Activated T-helper 1 cell treated with anti-CD3 and anti-CD28 coated beads, Interleukin-12 subunit alpha, Interleukin-12 subunit beta, Interleukin-2, Interleukin-4 antibody, amounts not matched to agents 30 ng/mL and 10 ng/mL and 1 ng/mL, durations not matched to agents 14 hours and 24 hours and 36 hours (primary cell): ENCODE results near the gene PWP2. TPM values are rescaled to one million over a fixed set of nuclear protein-coding genes. Genes with fewer than 3 reads are reported as not detected.
"Not testable (repeated sequence)": the region's sequence is repeated elsewhere in the genome, so short reads cannot be mapped to it uniquely, and the experiment has no call there.

Experiments
- DNase-seq: peaks from one replicate; pipeline ENCODE4 v3.0.0; 2021; ENCODE audit warnings: low spot score
- H3K27ac Mint-ChIP-seq: one replicate; pipeline ENCODE4 v1.8.0; 2021; ENCODE audit warnings: mild to moderate bottlenecking, mixed read lengths
- H3K27me3 Mint-ChIP-seq: one replicate; pipeline ENCODE4 v1.8.0; 2022; ENCODE audit warnings: mild to moderate bottlenecking, moderate library complexity, mixed read lengths; ENCODE audit not compliant: insufficient read depth
- H3K36me3 Mint-ChIP-seq: one replicate; pipeline ENCODE4 v1.8.0; 2021; ENCODE audit warnings: low read depth, mixed read lengths
- H3K4me1 Mint-ChIP-seq: one replicate; pipeline ENCODE4 v1.8.0; 2021; ENCODE audit warnings: low read depth, mixed read lengths
- H3K4me3 Mint-ChIP-seq: one replicate; pipeline ENCODE4 v1.8.0; 2021; ENCODE audit warnings: mild to moderate bottlenecking, moderate library complexity, mixed read lengths
- H3K9me3 Mint-ChIP-seq: one replicate; pipeline ENCODE4 v1.8.0; 2021; ENCODE audit warnings: mixed read lengths
- intact Hi-C: fragments of 100-400 bp; cut with micrococcal nuclease; formaldehyde crosslinking; loops from one replicate; pipeline ENCODE4 v1.15.1; 2024
- total RNA-seq: library from RNA; stranded (reverse); gene quantifications from 2 replicates; pipeline ENCODE4 v1.2.3, GENCODE V29; 2022

PWP2 gene
- total RNA-seq, 1 donor from 2014 or later, result 15.1 TPM

- H3K36me3 Mint-ChIP-seq, intact Hi-C loops, H3K27ac Mint-ChIP-seq, DNase-seq, H3K4me3 Mint-ChIP-seq, H3K4me1 Mint-ChIP-seq, H3K27me3 Mint-ChIP-seq, H3K9me3 Mint-ChIP-seq: not testable (repeated sequence)
Measured at GRCh38 chr21:44122131-44122530, 14.9 kb downstream of the PWP2 start.

DNA sequence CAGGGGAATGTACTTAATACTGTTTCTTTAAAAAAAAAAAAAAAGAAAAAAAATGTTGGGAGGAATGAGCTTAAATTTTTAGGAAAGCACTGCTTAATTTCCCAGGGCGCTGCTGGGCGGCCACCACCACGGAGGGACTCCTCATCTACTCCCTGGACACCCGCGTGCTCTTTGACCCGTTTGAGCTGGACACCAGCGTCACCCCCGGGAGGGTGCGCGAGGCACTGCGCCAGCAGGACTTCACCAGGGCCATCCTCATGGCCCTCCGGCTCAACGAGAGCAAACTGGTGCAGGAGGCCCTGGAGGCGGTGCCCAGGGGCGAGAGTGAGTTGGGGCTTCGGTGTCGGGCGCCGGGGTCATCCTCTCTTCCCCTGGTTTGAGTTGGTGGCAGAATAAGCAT, 20.6 kb downstream of the PWP2 start:
- H3K27ac Mint-ChIP-seq, intact Hi-C loops, H3K27me3 Mint-ChIP-seq, H3K4me3 Mint-ChIP-seq, DNase-seq, H3K36me3 Mint-ChIP-seq, H3K4me1 Mint-ChIP-seq, H3K9me3 Mint-ChIP-seq: not testable (repeated sequence)

- H3K36me3 Mint-ChIP-seq, H3K9me3 Mint-ChIP-seq, H3K27me3 Mint-ChIP-seq, H3K27ac Mint-ChIP-seq, intact Hi-C loops, DNase-seq, H3K4me3 Mint-ChIP-seq, H3K4me1 Mint-ChIP-seq: not testable (repeated sequence)
Measured at GRCh38 chr21:44133715-44134057, 26.5 kb downstream of the PWP2 start.

DNA sequence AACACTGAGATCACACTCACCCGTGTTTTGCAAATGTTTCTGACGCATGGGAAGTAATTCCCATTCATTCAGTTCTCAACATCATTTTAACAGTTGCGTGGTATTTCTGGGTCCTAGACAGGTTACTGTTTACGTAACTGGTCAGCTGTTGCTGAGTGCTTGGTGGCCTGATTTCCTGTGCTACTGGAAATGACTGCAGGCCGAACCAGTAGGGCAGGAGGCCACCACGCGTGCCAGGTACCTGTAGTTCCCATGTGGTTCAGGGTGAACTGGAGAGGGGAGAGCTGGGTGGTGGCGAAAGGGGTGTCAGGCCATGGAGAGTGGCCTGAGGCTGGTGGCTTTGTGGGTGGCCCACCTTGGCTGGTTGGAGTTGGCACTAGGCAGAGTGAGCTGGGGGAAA, 27.5 kb downstream of the PWP2 start:
- H3K27ac Mint-ChIP-seq, H3K4me3 Mint-ChIP-seq, DNase-seq, intact Hi-C loops, H3K4me1 Mint-ChIP-seq, H3K36me3 Mint-ChIP-seq, H3K27me3 Mint-ChIP-seq, H3K9me3 Mint-ChIP-seq: not testable (repeated sequence)

- H3K9me3 Mint-ChIP-seq, DNase-seq, H3K27ac Mint-ChIP-seq, H3K4me3 Mint-ChIP-seq, intact Hi-C loops, H3K4me1 Mint-ChIP-seq, H3K36me3 Mint-ChIP-seq, H3K27me3 Mint-ChIP-seq: not testable (repeated sequence)
Measured at GRCh38 chr21:44138039-44138438, 30.8 kb downstream of the PWP2 start.

DNA sequence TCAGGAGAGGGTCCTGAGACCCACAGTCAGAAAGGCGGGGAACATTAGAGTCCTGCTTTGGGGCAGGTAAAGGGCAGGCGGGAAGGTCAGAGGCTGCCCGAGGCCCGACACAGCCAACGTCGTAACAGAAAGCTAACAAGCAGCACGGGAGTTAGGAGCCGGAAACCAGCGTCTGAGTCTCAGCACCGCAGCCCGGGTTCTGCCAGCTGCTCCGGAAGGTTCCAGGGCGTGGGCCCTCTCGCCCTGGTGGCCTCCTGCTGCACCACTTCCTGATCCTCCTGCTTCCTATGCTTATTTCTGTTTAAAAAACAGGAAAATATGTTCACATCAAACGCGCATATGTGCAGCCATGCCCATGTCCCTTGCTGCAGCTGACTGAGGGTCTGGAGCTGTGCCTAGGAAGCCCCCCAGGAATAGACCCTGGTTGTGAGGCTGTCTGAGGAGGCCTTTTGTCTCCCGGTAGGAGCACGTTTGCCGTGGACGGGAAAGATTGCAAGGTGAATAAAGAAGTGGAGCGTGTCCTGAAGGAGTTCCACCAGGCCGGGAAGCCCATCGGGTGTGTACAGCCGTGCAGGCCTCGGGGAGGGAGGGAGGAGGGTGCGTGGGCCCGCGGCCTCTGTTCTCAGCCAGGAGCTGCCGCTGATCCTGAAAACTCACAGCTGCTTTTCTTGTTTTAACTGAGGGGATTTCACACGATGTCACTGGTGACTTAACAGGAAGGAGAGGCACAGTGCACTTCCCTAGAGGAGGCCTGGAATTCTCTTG, 32.8 kb downstream of the PWP2 start:
- DNase-seq, H3K4me1 Mint-ChIP-seq, H3K9me3 Mint-ChIP-seq, H3K36me3 Mint-ChIP-seq, intact Hi-C loops, H3K27me3 Mint-ChIP-seq, H3K4me3 Mint-ChIP-seq, H3K27ac Mint-ChIP-seq: not testable (repeated sequence)

DNA sequence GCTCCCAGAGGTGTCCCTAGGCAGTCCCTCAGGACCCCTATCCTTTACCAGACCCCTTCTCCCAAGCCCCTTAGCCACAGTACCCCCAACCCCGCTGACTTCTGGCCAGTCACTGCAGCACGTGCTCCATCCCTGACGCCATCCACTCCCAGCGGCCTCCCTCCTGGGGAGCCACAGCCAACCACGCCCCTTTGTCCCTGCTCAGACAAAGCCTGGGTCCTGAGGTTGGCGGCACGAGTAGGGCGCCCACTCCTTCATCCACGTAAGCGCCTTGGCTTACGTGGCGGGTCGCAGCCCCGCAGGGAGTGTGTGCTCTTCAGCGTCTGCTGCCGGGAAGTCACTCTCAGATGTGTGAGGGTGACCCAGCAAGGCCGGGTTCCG, 33.3 kb downstream of the PWP2 start:
- H3K27ac Mint-ChIP-seq, H3K4me1 Mint-ChIP-seq, H3K36me3 Mint-ChIP-seq, intact Hi-C loops, DNase-seq, H3K4me3 Mint-ChIP-seq, H3K9me3 Mint-ChIP-seq, H3K27me3 Mint-ChIP-seq: not testable (repeated sequence)

DNA sequence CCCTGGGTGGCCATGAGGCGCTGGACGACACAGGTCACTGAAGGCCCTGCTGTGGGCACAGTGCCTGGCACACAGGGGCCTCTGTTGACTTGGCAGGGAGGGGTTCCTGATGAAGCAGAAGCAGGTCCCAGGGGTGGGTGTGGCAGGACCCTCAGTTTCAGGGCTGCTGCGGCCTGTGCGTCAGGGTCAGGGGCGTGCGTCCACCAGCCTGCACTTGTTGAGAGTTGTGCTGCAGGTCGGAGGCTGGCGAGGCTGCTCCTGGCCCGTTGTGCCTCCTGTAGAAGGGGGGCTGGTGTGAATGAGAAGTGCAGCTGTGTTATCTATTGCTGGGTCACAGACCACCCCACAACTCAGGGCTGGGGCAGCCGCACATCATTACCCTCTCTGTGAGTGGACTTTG, 35.3 kb downstream of the PWP2 start:
- intact Hi-C loops, H3K36me3 Mint-ChIP-seq, H3K4me1 Mint-ChIP-seq, H3K27ac Mint-ChIP-seq, H3K9me3 Mint-ChIP-seq, H3K4me3 Mint-ChIP-seq, DNase-seq, H3K27me3 Mint-ChIP-seq: not testable (repeated sequence)

DNA sequence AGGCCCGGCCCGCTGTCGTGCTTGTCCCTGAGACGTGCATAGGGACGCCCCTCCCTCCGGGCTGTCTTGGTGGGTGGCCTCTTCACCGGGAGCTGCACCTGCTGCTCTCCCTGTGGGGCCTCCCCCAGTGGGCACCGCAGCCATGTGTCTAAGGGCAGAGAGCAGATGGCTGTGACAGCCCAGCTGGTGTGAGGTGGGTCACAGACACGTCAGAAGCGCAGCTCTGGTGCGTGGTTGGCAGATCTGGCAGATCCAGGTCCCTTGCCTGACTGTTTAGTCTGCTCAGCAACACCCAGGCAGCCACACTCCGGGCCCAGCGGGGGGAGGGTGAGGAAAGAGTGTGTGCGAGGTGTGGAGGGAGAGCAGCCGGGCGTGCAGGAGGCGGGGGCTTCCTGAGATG, 36.2 kb downstream of the PWP2 start:
- H3K4me1 Mint-ChIP-seq, DNase-seq, intact Hi-C loops, H3K4me3 Mint-ChIP-seq, H3K9me3 Mint-ChIP-seq, H3K36me3 Mint-ChIP-seq, H3K27ac Mint-ChIP-seq, H3K27me3 Mint-ChIP-seq: not testable (repeated sequence)

- intact Hi-C loops, H3K36me3 Mint-ChIP-seq, H3K27me3 Mint-ChIP-seq, H3K9me3 Mint-ChIP-seq, H3K4me3 Mint-ChIP-seq, DNase-seq, H3K27ac Mint-ChIP-seq, H3K4me1 Mint-ChIP-seq: not testable (repeated sequence)
Measured at GRCh38 chr21:44143996-44144395, 36.8 kb downstream of the PWP2 start.

- H3K9me3 Mint-ChIP-seq, DNase-seq, H3K27me3 Mint-ChIP-seq, intact Hi-C loops, H3K4me1 Mint-ChIP-seq, H3K36me3 Mint-ChIP-seq, H3K4me3 Mint-ChIP-seq, H3K27ac Mint-ChIP-seq: not testable (repeated sequence)
Measured at GRCh38 chr21:44144784-44145602, 37.8 kb downstream of the PWP2 start.

- DNase-seq, H3K27me3 Mint-ChIP-seq, H3K36me3 Mint-ChIP-seq, H3K27ac Mint-ChIP-seq, H3K4me3 Mint-ChIP-seq, intact Hi-C loops, H3K9me3 Mint-ChIP-seq, H3K4me1 Mint-ChIP-seq: not testable (repeated sequence)
Measured at GRCh38 chr21:44145616-44146015, 38.4 kb downstream of the PWP2 start.

DNA sequence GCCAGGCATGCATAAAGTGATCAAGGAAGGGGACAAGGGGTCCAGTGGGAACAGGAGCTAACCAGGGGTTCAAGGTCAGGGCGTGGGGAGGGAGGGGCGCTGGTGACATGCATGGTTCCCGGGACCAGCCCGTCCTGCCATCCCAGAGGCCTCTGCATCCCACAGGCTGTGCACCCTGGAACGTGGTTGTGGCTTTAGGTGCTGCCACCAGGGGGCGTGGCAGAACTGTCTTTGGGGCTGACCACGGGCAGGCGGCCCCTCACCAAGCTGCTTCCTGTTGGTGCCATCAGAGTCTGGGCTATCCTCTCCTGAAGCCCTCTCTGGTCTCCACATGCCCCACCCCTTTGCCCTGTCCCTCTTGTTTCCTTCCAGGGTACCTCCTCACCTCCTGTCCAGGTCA, 39.9 kb downstream of the PWP2 start:
- H3K9me3 Mint-ChIP-seq, intact Hi-C loops, H3K27me3 Mint-ChIP-seq, DNase-seq, H3K27ac Mint-ChIP-seq, H3K4me1 Mint-ChIP-seq, H3K36me3 Mint-ChIP-seq, H3K4me3 Mint-ChIP-seq: not testable (repeated sequence)
